ENCODE data around the gene STRA8.
A peak's percentile ranks its signal among the peaks of the same experiment; 100 is the strongest.

STRA8 gene

DNA sequence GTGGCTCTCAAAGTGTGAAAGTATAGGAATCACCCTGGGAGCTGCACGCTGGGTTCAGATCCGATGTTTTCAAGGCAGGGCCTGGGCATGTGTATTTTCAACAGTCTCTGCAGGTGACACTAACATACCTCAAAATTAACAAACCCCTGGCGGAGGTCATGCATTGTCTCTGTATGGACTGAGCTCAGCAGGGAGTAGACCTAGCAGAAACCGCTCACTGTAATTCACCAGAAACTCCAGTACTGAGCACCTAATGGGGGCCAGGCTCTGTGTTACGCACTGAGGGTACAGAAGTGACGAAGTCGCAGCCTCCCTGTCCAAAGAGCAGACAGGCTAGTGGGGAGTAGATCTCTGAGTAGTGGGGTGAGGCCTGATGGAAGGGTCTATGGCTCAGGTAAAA lies 5.6 kb downstream of the STRA8 start:
- no peak for DNase-seq

DNA sequence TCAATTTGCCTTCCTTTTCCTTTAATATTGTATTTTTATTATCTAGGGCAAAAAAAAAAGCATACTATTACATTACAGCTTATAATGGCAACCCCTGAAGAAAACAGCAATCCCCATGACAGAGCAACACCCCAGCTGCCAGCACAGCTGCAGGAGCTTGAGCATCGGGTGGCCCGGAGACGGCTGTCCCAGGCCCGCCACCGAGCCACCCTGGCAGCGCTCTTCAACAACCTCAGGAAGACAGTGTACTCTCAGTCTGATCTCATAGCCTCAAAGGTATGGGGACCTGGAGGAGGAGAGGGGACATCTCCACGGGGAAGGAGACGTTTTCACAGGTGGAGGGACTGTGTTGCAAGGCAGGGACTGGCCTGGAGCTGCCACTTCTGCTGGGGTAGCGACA lies 6.8 kb downstream of the STRA8 start:
- no peak for DNase-seq

DNA sequence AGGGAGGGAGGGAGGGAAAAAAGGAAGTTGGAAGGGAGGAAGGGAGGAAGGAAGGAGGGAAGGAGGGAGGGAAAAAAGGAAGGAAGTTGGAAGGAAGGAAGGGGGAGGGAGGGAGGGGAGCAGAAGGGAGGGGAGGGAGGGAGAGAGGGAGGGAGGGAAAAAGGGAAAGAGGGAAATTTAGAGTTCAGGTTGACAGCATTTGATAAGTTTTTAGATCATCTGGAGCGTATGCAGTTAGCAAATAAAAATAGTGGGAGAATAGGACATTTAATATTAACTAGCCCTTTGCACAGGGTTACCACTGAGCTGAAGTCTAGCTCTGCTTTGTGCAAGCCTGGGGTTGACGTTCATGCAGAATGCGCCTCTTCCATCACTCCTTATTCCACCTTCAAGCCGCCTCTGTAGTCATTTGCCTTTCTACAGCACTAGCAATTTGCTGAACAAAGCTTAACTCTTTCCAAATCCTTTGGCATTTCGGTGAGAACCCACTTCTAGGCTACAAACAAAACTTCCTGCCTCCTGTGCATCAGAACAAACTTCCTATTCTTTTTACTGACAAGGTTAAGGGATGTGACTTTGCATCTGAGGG lies 8.6 kb downstream of the STRA8 start:
- no peak for DNase-seq

DNA sequence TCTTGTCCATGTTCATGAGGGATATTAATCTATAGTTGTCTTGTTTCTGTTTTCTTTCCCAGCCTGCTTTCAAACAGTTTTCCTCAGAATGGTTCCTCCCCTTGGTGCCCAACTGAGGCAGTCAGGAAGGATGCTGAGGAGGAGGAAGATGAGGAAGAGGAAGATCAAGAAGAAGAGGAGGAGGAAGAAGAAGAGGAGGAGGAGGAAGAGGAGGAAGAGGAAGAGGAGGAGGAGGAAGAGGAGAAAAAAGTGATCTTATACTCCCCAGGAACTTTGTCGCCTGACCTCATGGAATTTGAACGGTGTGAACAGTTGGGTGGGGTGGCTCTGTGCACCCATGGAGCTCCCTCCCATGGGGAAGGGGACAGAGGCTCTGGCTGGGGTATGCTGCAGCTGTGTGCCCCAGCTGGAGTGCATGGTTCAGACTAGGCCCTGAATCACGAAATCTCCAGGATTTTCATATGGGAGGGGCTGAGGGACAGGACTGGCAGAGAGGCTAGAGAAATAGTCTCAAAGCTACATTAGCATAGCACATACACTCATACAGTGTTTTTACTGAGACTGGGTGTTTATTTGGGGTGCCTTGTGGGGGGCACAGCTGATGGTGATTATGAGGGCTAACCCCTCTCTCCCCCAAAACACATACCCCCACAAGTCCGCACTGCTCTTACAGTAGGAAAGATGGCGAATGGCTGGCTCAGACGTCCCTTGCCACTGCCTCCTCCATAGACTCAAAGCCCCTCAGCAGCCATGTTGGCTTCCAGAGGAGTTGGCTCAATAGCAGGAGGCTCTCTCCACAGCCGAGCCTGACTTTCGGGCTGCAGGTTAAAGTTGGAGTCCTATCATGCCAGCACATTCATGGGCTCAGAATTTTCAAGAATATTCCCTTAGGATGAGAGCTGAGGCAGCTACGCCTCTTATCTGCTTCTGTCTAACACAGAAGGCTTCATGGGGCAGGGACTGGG lies 11.9 kb downstream of the STRA8 start:
- no peak for DNase-seq

DNA sequence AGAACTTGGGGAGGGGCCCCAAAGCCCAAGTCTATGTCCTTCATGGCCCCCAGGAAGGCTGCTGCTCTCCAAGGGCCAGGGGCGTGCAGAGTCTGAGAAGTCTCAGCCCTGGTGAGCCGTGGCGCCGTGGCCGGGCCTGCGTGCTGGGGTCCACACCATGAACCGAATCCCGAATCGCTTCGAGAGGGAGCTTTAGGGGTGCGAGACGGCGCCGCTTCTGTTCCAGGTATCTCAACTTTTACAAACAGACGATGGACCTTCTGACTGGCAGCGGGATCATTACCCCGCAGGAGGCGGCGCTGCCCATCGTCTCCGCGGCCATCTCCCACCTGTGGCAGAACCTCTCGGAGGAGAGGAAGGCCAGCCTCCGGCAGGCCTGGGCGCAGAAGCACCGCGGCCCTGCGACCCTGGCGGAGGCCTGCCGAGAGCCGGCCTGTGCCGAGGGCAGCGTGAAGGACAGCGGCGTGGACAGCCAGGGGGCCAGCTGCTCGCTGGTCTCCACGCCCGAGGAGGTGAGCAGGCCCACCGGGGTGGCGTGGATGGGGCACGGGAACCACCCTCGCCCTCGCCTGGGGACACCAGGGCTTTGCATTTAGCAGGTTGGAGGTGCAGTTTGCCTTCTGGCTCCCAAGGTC lies 12.7 kb downstream of the STRA8 start:
- DNase-seq, result no peak

DNA sequence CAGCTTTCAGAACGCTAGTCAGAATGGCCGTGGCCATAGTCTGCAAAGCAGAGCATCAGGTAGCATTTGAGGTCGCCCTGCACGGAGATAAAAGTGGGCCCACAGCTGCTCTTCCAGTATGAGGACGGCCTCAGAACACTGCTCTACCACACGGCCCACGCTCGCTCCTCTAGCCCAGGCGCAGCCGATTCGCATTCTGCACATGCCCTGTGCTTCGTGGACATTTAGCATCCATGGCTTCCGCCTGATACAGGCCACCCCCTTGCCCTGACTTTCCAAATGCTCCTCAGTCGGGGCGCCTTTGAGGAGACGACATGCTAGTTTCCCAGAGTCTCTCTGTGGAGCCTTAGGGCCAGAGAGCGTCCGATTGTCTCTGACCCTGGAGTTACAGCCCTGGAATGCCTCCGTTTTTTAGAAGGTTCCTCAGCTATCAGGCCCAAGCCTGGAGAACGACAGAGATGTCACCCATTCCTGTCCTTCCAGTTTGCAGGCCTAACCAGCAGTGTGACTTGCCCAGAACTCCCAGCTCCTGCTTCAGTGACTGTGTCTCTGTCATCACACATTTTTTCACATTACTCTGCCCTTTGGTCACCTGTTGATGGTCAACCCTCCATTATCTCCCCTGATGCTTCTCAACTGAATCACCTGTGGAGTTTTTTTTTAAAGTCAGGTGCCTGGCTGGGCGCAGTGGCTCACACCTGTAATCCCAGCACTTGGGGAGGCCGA lies 14.3 kb downstream of the STRA8 start:
- DNase-seq, result no peak

DNA sequence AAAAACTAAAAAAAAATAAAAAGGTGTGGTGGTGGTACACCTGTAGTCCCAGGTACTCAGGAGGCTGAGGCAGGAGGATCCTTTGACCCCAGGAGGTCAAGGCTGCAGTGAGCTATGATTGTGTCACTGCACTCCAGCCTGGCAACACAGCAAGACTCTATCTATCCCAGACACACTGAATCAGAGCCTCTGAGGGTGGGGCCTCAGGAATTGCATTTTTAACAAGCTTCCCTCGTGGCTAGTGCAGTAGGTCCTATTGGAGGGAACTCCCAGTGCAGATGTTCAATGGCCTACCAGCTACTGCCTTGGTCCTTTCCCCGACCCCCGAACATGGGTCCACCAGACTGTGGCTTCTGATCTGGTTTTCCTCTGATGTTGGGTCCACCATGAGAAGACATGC lies 14.9 kb downstream of the STRA8 start:
- no peak for DNase-seq

DNA sequence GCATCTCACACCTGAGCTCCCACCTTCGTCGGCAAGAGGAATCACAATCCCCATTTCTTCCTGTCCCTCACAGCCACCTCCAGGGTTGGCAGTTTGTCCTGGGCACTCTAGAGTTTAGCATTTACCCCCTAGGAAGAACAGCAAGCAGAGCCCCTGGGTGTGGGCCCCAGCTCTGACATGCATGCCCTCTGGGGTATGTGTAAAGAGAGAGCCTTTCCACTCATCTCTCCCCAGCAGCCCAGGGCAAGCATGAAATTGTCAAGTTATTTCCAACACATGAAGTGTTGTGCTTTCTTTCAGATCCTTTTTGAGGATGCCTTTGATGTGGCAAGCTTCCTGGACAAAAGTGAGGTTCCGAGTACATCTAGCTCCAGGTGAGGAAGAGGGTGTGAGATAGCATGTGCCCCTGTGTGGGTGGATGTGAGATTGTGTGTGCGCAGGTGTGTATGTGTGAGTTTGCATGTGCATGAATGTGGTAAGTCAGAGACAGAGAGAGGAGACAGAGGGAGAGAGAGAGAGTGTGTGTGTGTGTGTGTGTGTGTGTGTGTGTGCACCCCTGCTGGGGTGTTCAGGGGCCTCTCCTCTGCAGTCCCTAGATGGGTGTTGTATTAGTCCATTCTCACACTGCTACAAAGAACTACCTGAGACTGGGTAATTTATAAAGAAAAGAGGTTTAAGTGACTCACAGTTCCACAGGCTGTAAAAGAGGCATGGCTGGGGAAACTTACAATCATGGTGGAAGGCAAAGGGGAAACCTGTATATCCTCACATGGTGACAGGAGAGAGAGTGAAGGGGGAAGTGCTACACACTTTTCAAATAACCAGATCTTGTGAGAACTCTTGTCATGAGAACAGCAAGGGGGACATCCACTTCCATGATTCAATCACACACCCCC lies 18.1 kb downstream of the STRA8 start:
- peak; percentile 17 to 62 (median 34) for DNase-seq

DNA sequence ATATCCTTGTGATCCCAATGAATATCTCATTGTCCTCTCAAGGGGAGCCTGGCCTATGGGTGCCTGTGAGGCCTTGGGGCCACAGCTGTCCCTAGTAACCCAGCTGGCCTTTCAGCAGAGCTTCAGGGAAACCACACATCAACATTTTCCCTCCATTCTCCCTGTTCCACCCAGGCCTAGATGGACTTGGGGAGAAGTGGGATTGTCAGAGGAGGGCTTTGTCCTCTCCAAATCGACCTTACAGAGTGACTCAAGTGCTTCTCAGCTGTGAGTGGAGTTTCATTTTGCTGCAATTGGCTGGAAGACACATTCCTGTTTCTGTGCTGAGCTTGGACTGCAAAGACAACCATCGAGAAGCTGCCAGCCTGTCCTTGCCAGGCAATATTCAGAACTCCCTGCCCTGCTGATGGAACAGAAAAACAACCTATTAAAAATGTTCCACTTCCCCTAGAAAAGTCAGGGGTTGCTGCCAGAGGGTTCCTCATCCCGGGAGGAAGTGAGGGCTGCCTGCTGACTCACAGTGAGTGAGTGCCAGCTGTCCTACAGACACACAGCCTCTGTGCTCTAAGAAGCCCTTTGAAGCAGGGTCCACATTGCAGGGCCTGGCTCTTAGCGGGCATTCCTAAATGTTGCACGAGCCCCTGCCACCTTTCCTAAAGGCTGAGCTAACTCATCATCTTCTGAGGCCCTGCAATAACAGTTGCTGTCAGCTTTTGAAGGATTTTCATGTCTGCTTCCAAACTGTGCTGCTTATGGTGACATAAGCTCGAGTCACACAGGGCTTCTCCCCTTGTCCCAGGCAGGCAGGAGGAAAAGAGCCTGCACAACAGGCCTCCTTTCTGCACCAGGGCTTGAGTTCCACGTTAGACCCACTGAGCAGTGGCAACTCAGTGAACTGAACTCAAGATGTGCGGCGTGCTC lies 20.5 kb downstream of the STRA8 start:
- DNase-seq, result peak; percentile 87 to 96 (median 92)

DNA sequence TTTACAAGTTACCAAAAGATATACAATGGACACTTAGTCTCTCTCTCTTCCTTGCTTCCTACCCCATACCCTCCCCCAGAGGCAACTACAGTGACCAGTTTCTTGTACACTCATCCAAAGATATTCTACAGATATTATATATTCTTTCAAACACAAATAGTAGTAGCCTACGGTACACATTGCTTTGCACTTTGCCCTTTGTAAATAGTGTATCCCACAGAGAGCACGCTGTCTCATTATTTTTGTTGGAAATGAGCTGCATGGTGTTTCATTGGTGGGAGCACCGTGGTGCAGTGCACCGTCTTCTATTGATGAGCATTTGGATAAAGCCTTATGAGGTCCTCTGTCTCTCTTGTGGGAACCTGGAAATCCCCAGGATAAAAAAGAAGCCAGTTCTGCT lies 24.2 kb downstream of the STRA8 start:
- DNase-seq, result no peak

DNA sequence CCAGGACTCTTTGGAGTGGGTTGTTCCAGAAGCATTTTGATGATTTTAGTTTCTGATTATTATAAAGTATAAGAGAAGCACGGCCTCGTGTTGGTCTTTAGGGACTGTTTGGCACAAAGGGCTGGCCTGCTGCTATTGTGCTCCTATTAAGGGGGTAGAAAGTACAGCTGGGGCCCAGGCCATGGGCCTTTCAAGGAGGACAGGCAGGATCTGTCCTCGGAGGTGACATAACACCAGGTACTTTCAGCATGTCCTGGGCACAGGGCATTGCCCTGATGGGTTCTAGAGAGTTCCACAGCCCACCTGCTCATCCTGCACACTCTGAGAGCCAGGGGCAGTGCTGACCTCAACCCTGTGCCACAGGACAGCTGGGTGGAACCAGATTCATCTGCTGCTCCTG lies 24.9 kb downstream of the STRA8 start:
- no peak for DNase-seq

DNA sequence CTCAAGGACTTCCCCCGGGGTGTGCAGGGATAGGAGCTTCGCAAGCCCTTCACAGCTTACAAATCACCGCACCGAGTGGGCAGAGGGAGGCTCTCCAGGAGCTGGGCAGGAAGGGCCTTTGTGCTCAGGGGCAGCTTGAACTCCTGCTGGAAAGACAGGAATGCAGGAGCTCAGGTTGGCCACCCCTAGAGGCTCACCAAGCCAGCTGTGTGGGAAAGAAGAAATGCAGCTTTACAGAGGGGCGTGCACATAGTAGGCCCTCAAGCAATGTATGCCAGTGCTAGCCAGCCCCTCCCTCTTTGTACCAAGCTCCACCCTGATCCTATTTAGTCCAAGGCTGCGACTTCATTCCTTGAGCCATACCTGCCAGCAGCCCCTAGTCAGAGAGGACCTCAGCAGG lies 26.1 kb downstream of the STRA8 start:
- DNase-seq, result no peak

DNA sequence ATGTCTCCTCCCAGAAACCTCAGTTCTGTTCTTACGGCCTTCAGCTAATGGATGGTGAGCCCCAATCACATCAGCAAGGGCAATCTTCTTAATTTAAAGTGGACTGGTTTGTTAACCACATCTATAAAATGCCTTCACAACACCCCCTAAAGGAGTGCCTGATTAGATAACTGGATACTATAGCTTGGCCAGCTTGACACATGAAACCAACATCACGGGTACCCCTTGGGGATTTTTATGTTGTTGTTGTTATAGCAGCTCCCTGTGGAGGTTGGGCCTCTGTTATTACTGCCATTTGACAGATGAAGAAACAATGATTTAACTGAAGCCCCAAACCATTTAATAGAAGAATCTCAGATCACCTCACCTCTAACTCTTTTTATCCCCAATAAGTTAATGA lies 26.8 kb downstream of the STRA8 start:
- DNase-seq, result no peak

DNA sequence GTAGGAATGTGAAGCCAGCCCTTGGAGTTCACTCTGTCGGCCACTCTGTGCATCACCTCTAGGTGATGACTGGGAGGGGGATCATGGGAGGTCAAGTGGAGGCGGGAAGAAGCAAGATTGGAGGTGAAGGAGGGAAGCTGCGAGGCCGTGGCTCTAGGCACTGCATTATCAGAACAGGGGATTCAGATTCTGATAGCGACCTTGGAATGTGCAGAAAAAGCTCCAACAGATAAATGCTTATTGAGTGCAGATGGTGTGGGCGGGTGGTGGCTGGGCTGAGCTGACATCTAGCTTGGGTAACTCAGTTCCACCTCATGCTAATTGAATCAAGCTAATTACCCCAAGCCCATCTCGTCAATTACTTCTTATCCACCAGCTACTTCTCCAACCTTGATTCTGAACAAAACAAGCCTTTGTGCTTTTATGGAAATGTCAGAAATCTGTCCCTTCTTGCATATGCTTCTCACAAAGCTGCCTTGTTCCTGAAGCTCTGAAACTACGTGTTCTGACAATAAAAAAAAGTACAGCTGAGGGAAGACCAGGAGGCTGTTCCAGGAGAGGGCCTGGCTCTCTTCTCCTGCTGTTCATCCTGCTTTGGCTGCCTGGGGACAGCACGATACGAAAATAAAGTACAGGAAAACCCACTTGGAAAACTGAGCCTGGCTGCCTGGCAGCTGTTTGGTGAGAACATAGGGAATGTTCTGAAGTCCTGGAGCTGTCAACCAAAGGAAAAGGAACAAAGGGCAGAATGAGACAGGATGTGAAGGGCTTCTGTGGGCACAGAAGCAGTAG lies 27.5 kb downstream of the STRA8 start:
- peak in 2 of 4 experiments; percentile 18 to 23 for DNase-seq

DNA sequence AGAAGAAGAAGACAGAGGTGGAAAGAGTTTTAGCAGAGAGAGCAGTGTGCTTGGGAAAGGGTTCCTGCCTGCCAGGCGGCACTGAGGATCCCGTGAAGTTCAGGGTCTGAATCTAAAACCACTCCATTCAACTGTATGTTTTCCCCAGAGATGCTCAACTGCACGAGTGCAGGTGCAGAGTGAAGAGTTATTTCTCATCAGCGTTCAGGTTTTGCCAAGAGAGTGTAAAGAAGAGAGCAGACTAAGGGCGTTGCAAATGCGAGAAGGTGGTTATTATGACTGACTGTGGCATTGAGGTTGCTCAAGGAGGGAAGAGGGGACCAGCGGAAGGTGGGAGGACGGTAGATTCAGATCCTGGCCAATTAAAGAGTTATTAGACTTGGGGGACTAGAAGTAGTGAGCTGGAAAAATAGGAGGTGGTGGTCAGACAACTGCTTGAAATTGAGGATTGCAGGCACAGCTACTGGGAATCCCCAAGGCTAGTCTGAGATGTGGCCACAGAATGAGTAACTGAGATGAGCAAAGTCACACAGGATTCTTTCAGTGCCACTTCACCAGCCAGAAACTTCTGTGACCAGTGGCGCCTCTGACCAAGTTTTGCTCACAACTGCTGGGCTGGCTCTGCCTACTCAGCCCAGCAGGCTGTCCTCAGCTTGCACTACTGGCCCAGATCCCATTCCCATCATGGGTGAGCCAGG lies 29.1 kb downstream of the STRA8 start:
- DNase-seq, result no peak

DNA sequence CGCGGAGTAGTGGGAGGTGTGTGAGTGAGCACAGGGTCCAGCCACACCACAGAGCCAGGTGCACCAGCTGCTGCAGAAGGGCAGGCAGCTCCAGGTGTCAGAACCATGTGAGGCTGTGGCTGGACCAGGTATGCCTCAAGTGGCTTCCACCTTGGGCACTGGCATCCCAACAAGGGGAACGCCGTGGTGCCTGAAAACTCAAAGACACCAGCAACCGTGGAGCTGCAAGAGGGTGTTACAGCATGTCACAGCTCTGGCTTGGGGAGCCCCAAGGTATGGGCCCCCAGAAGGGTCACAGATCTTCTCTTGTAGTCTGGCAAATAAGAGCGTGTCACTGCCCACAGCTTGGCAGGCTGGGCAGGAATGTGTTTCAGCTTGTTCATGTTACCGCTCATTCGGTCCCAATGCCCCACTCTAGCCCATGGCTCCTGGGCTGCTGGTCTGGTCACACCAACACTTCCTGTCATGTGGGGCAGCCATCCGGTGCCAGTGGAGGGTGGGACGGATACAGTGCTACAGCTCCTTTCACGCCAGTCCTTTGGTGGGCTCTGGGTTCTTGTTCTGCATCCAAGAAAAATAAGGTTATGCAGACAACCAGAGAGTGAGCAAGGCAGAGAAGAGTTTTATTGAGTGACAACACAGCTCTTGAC lies 29.8 kb downstream of the STRA8 start:
- DNase-seq, result no peak

DNA sequence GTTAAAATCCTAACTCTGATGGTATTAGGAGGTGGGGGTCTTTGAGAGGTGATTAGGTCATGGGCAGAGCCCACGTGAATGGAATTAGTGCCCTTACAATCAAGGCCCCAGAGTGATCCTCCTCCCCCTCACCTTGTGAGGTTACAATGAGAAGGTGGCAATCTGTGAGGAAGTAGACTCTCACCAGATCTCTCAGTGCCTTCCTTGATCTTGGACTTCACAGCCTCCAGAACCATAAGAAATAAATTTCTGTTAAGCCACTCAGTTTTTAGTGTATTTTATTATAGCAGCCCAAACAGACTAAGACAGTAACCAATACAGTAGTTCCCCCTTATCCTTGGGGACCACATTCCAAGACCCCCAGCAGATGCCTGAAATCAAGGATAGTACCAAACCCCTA lies 32.0 kb downstream of the STRA8 start:
- no peak for DNase-seq

DNA sequence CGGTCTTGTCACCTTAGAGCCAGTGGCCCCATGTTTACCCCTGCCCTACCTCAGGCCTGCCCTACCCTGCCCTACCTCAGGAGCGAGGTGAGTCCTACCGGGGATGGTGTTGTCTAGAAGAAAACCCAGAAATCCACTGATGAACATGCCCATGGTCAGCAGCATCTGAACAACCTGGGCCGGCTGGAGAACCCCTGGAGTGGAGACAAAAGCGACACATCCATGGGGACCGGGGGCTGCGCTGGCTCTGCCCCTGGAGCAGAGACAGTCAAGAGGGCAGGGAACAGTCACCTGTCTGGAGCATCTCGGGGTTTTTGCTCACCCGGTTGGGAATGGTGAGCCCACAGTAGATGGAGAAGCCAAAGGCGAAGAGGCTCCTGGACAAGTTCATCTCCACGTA lies 36.3 kb downstream of the STRA8 start:
- DNase-seq, result no peak

All from suppressor macrophage (primary cell).